Choroid plexus epithelial cell (primary cell): ENCODE data around the gene ZDHHC22.
A peak's percentile ranks its signal among the peaks of the same experiment; 100 is the strongest.

Experiments used
- DNase-seq: peaks from one replicate; pipeline ENCODE4 v3.0.0-alpha.2; 2010; ENCODE audit warnings: low read depth
- H3K4me3 ChIP-seq: 2 replicates; pipeline ENCODE4 v1.5.1; 2011; ENCODE audit warnings: low read depth, mild to moderate bottlenecking, control low read depth, low read length, moderate library complexity
- TF ChIP-seq, protein P1 (sequence below): conservative IDR thresholded peaks from 2 replicates; pipeline ENCODE4 v1.5.1; 2011; ENCODE audit warnings: low read depth, mild to moderate bottlenecking, control low read depth, inconsistent platforms, low read length, moderate library complexity

ZDHHC22 gene

DNA sequence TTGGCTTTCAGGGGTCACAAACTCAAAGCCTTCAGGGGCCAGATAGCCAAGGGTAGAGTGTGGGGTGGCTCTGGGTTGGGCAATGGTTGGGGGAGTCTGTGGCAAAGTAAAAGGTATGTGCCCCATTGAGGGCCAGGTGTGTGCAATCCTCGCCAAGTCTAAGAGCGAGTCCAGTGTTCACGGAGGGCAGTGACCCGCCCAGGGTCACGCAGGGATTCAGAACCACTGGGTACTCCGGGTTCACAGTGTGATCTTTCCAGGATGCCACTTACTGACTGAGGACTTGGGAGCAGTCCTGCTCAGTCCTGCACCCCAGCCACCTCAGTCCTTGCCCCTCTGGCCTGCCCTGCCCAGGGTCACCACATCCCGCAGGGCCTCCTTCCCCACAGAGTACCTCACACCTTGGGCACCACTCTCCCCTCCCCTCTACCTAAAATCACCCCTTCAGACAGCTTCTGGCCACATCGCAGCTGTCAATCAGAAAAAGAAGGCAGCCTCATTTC is 15.7 kb downstream of the ZDHHC22 start:
- no peak overlapping the region for H3K4me3 ChIP-seq
- DNase-seq: no peak
- TF ChIP-seq, protein P1, sequence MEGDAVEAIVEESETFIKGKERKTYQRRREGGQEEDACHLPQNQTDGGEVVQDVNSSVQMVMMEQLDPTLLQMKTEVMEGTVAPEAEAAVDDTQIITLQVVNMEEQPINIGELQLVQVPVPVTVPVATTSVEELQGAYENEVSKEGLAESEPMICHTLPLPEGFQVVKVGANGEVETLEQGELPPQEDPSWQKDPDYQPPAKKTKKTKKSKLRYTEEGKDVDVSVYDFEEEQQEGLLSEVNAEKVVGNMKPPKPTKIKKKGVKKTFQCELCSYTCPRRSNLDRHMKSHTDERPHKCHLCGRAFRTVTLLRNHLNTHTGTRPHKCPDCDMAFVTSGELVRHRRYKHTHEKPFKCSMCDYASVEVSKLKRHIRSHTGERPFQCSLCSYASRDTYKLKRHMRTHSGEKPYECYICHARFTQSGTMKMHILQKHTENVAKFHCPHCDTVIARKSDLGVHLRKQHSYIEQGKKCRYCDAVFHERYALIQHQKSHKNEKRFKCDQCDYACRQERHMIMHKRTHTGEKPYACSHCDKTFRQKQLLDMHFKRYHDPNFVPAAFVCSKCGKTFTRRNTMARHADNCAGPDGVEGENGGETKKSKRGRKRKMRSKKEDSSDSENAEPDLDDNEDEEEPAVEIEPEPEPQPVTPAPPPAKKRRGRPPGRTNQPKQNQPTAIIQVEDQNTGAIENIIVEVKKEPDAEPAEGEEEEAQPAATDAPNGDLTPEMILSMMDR: no peak

DNA sequence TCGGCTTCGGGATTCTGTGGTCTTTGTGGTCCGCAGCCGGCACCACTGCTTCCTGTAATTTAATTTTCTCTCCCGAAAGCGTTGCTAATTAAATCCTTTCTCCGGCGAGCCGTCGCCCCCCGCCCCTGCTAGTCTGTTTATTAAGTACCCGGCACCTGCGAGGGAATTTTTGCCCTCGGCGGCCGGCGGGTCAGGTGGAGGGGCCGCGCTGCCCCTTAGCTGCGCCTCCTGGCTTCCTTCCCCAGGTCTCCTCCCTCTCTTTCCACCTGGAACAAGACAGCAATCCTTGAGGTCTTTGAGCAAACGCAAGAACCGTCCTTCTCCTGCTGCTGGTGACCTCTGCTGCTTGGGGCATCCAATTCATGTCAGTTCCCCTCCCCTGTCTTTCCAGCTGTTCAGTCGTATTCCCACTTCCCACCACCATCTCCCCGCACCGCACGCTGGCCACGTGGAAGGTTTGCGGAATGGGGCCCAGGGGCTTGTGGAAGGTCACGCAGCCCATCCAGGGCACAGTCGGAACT is 16.2 kb downstream of the ZDHHC22 start:
- TF ChIP-seq, protein P1: no peak

DNA sequence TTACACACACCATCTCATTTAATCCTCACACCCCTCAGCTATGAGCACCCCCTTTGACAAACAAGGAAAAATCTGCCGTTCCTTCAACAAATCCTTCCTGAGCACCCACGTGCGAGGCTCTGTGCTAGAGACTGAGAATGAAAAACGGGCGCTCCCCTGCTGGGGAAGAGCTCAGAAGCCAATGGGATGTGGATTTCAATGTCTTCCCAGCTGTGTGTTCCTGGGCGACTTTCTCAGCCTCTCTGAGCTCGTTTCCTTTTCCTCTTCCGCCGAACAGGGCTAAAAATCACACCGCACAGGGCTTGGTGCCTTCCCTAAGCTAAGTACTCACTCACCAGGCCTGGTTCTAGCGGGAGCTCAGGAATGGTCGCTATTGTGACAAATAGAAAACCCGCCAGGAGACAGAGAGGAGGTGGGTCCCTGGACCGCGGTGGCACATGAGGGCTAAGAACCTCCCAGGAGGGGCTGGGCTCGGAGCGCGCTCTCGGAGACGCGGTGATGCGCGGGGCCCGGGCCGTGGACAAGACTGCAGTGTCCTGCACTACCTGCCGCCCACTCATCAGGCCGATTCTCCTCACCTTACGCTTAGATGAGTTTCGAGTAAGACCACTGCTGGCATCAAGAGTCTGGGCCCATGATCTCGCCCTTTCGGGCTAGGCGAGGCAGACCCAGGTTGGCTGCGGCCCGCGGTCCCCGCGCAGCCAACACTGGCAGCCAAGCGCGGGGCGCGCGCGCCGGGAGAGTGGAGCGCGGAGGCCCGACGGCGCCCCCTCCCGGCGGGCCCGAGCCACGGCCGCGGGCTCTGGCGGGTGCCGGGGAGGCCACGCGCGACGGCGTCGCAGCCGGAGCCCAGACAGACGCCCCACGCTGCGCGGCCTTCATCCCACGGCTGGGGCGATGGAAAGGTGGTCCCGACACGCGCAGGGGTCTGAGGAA is 17.0 kb downstream of the ZDHHC22 start:
- DNase-seq: peak; percentile 44
- TF ChIP-seq, protein P1: peak; percentile 16
- peak overlapping the region; percentile 59 for H3K4me3 ChIP-seq

More for the DNA sequence above, 16.2 kb downstream of the ZDHHC22 start:
- no peak for DNase-seq
- H3K4me3 ChIP-seq: peak overlapping the region; percentile 59

DNA sequence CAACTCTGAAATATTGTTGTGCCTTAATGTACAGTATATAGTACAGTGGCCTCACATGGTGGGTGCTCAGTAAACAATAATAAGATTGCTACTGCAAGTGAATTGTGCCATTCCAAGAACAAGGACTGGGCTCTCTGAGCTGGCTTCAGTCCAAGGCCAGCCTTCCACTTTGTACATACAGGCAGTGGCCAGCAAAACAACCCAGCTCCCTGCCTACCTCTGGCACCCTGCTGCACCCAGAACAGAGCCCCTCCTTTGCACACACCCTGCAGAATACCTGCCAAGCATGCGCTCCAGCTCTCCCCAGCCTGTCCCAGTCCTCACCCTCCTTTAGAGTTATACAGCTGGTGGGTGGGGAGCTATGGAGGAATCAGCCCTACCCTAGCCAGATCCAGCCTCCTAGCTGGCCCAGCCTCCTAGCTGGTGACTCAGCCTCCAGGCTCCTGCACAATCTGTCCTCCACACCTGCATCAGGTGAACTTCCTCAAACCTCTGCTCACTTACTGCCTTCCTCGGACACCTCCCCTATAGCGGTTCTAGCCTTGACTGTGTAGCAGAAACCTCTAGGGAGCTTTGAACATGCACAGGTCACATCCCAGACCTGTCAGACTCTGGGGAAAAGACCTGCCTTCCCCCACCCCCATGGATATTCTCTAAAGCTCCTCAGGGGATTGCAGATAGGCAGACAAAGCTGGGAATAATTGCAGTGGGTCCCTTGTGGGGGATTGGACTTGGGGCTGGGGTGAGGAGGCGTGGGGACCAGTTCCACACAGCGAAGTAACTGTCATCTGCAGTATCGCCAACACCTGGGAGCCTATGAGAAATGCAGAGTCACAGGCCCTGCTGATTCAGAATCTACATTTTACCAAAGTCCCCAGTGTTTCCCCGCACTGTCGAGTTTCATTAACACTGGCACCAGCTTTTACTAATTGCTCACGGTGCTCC is 17.9 kb downstream of the ZDHHC22 start:
- no peak for DNase-seq
- TF ChIP-seq, protein P1: no peak
- no peak overlapping the region for H3K4me3 ChIP-seq

DNA sequence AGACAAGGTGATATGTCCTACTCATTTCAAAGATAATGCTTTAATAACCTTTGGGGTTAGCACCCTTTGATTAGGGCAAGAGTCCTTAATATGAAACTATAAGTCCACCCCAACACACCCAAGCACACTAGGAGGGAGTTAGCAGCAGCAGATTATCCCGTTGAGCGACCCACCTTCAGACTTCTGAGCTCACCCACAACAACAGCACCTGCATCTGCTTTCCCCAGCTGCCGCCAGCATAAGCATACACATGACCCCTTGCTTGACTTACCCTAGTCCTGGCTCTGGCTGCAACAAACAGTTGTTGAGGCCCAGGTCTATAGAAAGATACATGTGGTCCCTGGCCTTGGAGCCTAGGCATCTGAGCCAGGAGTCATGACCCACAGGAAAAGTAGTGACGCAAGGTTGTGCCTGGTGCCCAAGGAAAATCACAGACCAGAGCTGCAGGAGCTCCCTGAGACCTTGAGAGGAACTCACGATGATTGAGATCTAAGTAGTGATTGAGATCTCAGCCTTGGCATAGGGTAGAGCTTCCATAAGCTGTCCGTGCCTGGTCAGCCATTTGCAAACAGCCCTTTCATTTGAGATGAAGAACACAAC is 19.0 kb downstream of the ZDHHC22 start:
- TF ChIP-seq, protein P1: no peak
- no peak overlapping the region for H3K4me3 ChIP-seq
- DNase-seq: no peak

DNA sequence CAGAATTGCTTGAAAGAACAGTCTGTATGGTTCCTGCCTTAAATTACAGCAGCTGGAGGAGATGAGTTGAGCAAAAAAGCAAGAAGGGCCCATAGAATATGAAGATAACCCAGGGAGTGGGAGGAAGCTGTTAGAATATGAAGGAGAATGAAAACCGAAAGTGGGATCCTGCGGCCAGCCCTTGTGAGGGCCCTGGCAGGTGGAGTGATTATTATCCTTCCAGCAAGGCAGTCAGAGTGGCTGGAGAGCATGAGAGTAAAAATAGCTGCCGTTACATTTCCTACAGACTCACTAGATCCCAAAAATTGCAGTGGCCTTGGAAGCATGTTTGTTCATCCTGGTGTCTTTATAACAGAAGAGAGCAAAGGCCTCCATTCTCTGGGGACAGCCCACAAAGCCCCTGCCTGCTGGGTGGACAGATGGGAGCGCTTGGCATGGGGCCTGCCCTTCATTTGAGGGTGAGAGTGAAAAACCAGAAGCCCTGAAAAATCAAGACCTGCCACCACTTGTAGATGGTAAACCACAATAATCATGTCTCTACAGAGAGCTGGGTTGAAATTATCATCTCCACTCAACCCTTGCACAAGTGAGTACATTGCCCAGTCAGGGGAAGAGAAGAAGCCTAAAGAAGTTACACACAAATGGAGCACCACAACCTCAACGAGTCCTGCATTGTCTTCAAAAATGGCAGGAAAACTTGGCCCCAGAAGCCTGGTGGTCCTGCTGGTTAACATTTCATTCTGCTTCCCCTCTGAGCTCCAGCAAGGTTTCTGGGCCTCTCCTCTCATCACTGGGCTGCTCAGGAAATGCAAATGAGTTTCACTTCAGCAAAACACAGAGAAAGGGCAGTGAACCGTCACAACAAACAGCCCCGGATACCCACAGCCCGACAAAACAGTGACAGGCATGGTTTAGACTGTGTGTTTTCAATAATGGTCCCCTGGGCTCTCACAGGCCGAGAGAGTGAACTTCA is 20.5 kb downstream of the ZDHHC22 start:
- TF ChIP-seq, protein P1: no peak
- no peak for DNase-seq

More for the DNA sequence above, 20.5 kb downstream of the ZDHHC22 start:
- no peak overlapping the region for H3K4me3 ChIP-seq
